GM23248 (cell line): ENCODE results near the gene AP4E1.

Source experiments
- EZH2 ChIP-seq: fragments of 200-600 bp; sonication (generic); IDR thresholded peaks from 2 replicates; pipeline ENCODE4 v1.6.1; 2018; ENCODE audit warnings: antibody characterized with exemption, mild to moderate bottlenecking; ENCODE audit not compliant: insufficient read depth, poor library complexity, severe bottlenecking
- EZH2phosphoT487 ChIP-seq: fragments of 200-600 bp; sonication (generic); IDR thresholded peaks from 2 replicates; pipeline ENCODE4 v1.6.1; 2018; ENCODE audit warnings: antibody characterized with exemption, moderate library complexity, mild to moderate bottlenecking, low read depth; ENCODE audit not compliant: insufficient read depth

DNA sequence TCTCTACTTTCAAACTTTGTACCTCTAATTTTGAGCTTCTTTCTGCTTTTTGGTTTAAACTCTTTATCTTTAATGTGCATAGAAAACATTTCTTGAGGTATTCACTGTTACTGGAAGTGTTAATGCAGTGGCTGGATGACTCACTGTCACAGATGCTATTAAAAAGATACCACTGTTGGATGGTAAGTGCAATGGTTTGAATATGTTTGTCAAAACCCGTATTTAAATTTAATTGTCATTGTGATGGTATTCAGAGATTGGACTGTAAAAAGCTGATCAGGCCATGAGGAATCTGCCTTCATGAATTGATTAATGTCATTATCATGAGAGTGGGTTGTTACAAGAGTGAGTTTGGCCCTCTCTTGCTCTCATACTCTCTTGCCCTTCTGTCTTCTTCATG lies 70.6 kb downstream of the AP4E1 start:
- TF ChIP-seq EZH2, result no peak
- no peak for TF ChIP-seq EZH2phosphoT487
